ENCODE data around the gene OXNAD1. TPM values are rescaled to one million over a fixed set of nuclear protein-coding genes. Genes with fewer than 3 reads are reported as not detected.
A peak's percentile ranks its signal among the peaks of the same experiment; 100 is the strongest.

The OXNAD1 gene
- total RNA-seq, 1 donor from 2014 or later = 20.2 TPM

DNA sequence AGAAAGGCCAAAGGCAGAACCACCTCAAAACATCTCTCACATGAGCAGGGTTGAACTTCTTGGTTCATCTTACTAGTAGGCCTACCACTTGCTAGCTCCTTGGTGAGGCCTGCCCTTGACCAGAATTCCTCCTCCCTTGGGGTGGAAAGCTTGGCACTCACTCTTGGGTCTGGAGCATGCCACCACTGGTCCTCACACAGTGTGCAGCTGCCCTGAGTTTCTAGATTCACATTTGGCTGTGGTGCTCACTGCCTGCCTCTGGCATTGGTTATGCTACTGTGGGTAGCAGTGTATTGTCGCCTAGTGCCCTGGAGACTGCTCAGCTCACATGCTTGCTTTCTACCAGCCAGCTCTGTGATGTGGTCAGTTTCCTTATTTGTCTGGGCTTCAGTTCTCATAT, 23.7 kb downstream of the OXNAD1 start:
- H3K27ac ChIP-seq (replicated peaks) = peak overlapping the region; percentile 81
- no peaks in the 10 kb centered on the region for H3K36me3 ChIP-seq
- peaks cover 72% of the 10 kb centered on the region for H3K4me1 ChIP-seq
- H3K27me3 ChIP-seq (ENCODE audit: low read depth) = no peaks in the 10 kb centered on the region
- no peak overlapping the region for H3K4me3 ChIP-seq
- peak; percentile 33 for DNase-seq
- no peaks in the 10 kb centered on the region for H3K9me3 ChIP-seq (replicated peaks)
- TF ChIP-seq, protein P1, sequence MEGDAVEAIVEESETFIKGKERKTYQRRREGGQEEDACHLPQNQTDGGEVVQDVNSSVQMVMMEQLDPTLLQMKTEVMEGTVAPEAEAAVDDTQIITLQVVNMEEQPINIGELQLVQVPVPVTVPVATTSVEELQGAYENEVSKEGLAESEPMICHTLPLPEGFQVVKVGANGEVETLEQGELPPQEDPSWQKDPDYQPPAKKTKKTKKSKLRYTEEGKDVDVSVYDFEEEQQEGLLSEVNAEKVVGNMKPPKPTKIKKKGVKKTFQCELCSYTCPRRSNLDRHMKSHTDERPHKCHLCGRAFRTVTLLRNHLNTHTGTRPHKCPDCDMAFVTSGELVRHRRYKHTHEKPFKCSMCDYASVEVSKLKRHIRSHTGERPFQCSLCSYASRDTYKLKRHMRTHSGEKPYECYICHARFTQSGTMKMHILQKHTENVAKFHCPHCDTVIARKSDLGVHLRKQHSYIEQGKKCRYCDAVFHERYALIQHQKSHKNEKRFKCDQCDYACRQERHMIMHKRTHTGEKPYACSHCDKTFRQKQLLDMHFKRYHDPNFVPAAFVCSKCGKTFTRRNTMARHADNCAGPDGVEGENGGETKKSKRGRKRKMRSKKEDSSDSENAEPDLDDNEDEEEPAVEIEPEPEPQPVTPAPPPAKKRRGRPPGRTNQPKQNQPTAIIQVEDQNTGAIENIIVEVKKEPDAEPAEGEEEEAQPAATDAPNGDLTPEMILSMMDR (IDR thresholded peaks at IDR 0.05; ENCODE audit: borderline replicate concordance) = no peak
- intact Hi-C loops (cut with micrococcal nuclease) = loop anchor here (2.0 kb wide), 1 partner anchor 260 kb away; no protein-coding TSS in a partner anchor

DNA sequence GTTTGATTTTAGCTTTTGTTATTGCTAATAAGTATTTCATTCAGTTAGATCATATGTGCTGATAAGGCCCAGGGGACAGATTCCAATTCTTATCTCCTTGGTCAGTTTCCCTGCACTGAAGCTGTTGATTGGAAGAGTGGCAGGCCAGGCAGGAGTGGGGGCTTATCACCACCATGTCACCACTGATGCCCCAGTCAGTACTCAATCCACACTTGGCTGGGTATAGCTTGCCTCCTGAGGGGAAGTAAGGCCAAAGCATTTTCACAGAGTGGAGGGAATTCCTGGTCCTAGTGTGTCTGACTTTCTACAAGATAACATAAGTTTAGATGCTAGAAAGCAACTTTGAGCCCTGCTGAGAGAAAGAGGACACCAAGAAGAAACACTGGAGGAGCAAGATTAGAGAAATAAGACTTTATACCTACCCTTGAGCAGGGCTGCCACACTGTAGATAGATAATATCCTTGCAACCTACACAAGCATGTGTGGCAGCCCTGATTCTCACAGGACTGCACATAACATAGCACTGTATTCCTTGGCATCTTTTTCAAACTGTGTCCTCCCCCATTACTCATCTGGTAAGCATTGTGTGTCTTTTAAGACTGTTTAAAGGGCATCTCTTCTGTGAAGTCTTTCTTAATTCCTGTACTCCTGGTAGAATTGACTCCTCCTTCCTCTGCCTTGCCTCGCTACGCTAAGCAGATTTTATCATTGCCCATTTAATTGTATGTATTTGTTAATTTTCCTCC, 24.3 kb downstream of the OXNAD1 start:
- no peak for DNase-seq
- Histone ChIP-seq H3K27me3 (ENCODE audit: low read depth) (no peaks in the 10 kb centered on the region), H3K4me3 (no peak overlapping the region), H3K27ac (replicated peaks) (peak overlapping the region; percentile 81), H3K9me3 (replicated peaks) (no peaks in the 10 kb centered on the region), H3K36me3 (no peaks in the 10 kb centered on the region), H3K4me1 (peaks cover 72% of the 10 kb centered on the region)
- intact Hi-C loops (cut with micrococcal nuclease) = loop anchor here (2.0 kb wide), 1 partner anchor 259 kb away; no protein-coding TSS in a partner anchor
- TF ChIP-seq, protein P1 (IDR thresholded peaks at IDR 0.05; ENCODE audit: borderline replicate concordance) = no peak

DNA sequence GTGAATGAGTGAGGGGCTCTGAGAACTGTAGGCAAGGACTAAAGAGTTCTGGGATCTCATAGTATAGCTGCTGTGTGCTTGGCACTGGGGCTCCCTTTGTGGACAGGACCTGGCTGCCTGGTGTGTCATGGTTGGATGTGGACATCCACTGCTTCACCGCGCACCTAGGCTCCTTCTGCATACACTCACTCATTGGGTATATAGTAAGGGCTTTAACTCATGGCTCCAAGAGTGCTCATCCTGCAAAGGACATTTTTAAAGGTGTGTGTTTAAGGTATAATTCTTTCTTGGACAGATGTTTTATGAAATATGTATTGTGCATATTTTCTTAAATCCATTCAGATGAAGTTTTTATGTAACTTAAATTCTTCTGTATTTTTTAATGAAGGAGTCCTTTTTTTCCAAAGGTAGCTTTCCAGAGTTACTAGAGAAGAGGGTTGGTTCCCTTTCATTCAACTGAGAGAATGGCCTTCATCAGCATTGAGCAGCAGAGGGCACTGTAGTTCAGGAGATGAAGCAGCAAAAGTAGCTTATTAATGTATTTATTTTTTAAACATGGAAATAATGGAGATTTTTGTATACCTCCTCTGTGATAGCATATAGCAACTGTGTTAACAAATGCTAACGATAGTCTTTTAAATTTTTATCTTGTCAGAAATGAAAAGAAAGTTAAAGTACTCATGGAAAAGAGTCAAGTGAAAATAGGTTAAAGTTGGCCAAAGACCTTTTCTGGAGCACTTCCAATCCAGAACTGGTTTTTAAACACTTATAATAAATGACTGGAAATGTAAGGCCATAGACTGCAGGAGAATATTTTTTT, 25.2 kb downstream of the OXNAD1 start:
- intact Hi-C loops (cut with micrococcal nuclease) = loop anchor here (5.0 kb wide), 1 partner anchor 227 kb away; no protein-coding TSS in a partner anchor
- TF ChIP-seq, protein P1 (IDR thresholded peaks at IDR 0.05; ENCODE audit: borderline replicate concordance) = peak; percentile 88
- Histone ChIP-seq H3K36me3 (peaks cover 5% of the 10 kb centered on the region), H3K4me1 (peaks cover 72% of the 10 kb centered on the region), H3K4me3 (no peak overlapping the region), H3K9me3 (replicated peaks) (no peaks in the 10 kb centered on the region), H3K27ac (replicated peaks) (peak overlapping the region; percentile 81), H3K27me3 (ENCODE audit: low read depth) (no peaks in the 10 kb centered on the region)
- DNase-seq = no peak

DNA sequence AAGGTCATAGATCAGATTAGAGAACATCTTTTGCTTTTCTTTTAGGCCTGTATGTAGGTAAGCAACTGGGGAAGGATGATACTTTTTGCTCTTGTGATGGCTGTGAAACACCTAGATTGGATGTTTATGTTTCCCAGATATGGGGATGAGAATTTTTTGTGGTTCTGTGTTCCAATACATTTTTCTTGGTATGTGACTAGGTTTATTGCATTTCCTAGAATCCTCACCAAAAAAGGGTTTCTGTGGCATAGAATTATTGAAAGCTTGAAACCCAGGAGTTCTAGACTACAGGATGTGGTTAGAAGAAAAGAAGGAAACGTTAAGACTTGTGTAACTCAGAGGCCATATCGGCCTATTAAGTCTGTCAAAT, 25.8 kb downstream of the OXNAD1 start:
- Histone ChIP-seq H3K27ac (replicated peaks) (peak overlapping the region; percentile 1), H3K36me3 (peaks cover 9% of the 10 kb centered on the region), H3K27me3 (ENCODE audit: low read depth) (no peaks in the 10 kb centered on the region), H3K4me1 (peaks cover 72% of the 10 kb centered on the region), H3K9me3 (replicated peaks) (no peaks in the 10 kb centered on the region), H3K4me3 (no peak overlapping the region)
- DNase-seq = no peak
- TF ChIP-seq, protein P1 (IDR thresholded peaks at IDR 0.05; ENCODE audit: borderline replicate concordance) = no peak
- intact Hi-C loops (cut with micrococcal nuclease) = loop anchor here (5.0 kb wide), 1 partner anchor 226 kb away; no protein-coding TSS in a partner anchor

DNA sequence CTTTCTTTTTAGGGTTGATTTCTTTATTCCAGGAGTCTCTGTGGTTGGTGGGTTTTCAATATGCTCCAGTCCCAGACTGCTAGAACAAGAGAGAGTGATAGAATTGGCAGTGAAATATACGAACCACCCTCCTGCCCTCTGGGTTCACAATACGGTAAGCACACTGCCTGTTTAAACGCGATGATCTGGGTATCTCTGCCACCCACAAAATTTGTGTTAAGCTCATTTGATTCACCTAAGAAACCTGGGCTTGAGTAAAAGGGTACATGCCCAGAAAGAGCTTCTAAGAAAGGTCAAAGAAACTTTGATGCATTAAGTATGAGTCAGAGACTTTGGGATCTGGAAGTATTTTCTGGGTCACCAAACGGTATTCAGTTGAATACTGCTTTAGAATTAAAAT, 29.8 kb downstream of the OXNAD1 start:
- DNase-seq = no peak
- TF ChIP-seq, protein P1 (IDR thresholded peaks at IDR 0.05; ENCODE audit: borderline replicate concordance) = no peak
- Histone ChIP-seq H3K27ac (replicated peaks) (no peak overlapping the region), H3K27me3 (ENCODE audit: low read depth) (no peaks in the 10 kb centered on the region), H3K36me3 (peaks cover 13% of the 10 kb centered on the region), H3K9me3 (replicated peaks) (no peaks in the 10 kb centered on the region), H3K4me1 (peaks cover 44% of the 10 kb centered on the region), H3K4me3 (no peak overlapping the region)
- intact Hi-C loops (cut with micrococcal nuclease) = loop anchor here (5.0 kb wide), 1 partner anchor 222 kb away; no protein-coding TSS in a partner anchor
